ENCODE measurements around the gene PLP1.

The PLP1 gene

DNA sequence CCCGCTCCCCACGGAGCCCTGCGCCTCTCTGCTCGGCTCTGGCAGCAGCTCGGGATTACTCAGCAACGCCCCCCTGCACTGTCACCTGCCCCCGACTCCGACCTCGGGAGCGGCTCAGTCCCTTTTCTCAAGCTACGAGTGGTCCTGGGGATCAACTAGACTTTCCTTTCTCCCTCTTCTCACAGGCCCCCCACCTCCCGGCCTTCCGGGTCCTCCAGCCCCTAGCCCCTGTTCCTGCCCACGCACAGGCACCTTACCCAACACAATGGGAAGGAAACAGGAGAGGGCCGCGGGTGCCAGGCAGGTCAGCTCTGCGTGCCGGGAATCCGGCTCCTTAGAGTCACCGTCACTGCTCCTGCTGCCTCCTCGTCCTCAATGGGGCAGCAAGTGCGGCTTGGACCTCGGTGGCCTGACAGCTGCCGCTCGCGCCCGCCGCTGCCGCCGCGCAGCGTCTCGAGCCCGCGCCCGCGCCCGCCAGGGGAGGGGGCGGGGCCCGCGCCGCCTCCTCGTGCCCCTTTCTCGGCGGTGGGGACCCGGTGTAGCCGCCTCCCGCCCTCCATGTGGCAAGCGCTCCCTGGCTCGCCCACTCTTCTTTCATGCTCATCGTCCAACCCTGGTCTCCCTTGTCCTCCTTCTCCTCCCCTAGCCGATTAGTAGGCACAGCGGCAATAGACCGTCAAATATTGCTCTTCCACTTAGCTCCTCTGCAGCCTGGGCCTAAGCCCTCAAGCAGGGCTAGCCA lies 55.3 kb downstream of the PLP1 start, which contains the start of gene RAB9B:
RAB9B (minus strand) TSS at position 455 of the 742 bp plus-strand sequence. CDS start 6,473 bp downstream, outside the sequence.
- FAIRE-seq, result no peak

DNA sequence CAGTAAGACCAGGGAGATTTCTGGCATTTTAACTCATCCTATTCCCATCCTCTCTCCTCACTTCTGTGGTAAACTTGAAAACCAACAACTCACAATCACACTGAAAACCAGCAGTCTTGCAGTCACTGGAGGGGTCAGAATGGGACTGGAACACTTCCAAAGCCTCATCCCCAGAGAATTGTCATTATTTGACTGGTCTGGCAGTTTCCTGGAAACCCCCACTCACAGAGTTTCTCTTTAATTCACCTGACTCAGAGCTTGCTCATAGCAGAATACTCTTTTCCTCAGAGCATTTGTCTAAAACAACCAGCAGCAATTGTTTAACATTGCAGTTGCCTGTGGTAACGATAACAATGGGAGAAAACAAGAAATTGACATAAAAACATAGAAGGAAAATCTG lies 62.8 kb downstream of the PLP1 start:
- no peak for FAIRE-seq

All from colon (tissue), 2 donors.